GM23338 (cell line): Measurements from ENCODE around the gene APBA1.

Experiments
- CREB1 ChIP-seq: fragments of 250-450 bp; sonication (Bioruptor Pico); IDR thresholded peaks from 2 replicates; pipeline ENCODE4 v1.5.0; 2020; ENCODE audit warnings: low read depth, mild to moderate bottlenecking, moderate library complexity
- EZH2 ChIP-seq: fragments of 200-600 bp; sonication (generic); IDR thresholded peaks from one replicate; pipeline ENCODE4 v1.8.0; 2017; ENCODE audit warnings: antibody characterized with exemption, mild to moderate bottlenecking, low read depth; ENCODE audit not compliant: unreplicated experiment
- EZH2phosphoT487 ChIP-seq: fragments of 200-600 bp; sonication (generic); IDR thresholded peaks from one replicate; pipeline ENCODE4 v1.8.1; 2018; ENCODE audit warnings: antibody characterized with exemption; ENCODE audit not compliant: unreplicated experiment
- NANOG ChIP-seq: IDR thresholded peaks from 2 replicates; pipeline ENCODE4 v1.6.1; 2016; ENCODE audit warnings: antibody characterized with exemption, borderline replicate concordance
- POLR2AphosphoS5 ChIP-seq: IDR thresholded peaks from 2 replicates; pipeline ENCODE4 v1.6.1; 2016; ENCODE audit warnings: antibody characterized with exemption, low read depth
- ZNF114 ChIP-seq: fragments of 250-450 bp; sonication (Bioruptor Pico); IDR thresholded peaks from 2 replicates; pipeline ENCODE4 v1.5.0; 2020; ENCODE audit warnings: mild to moderate bottlenecking, moderate library complexity
- ZNF331 ChIP-seq: fragments of 250-450 bp; sonication (Bioruptor Pico); IDR thresholded peaks from 2 replicates; pipeline ENCODE4 v1.5.0; 2020; ENCODE audit warnings: low read depth, mild to moderate bottlenecking, moderate library complexity
- TF ChIP-seq, protein P1 (sequence below), 2 experiments: fragments of 200-600 bp in 1 of 2; sonication (generic) in 1 of 2; conservative IDR thresholded peaks; 2 replicates each; pipeline versions ENCODE4 v1.5.1 to v1.6.1; 2016 to 2017; ENCODE audit warnings: antibody characterized with exemption in 2 of 2, low read depth in 2 of 2, mild to moderate bottlenecking in 2 of 2, moderate library complexity in 1 of 2
- TF ChIP-seq, protein P2 (sequence below): IDR thresholded peaks from one replicate; pipeline ENCODE4 v1.6.1; 2018; ENCODE audit warnings: antibody characterized with exemption; ENCODE audit not compliant: unreplicated experiment

DNA sequence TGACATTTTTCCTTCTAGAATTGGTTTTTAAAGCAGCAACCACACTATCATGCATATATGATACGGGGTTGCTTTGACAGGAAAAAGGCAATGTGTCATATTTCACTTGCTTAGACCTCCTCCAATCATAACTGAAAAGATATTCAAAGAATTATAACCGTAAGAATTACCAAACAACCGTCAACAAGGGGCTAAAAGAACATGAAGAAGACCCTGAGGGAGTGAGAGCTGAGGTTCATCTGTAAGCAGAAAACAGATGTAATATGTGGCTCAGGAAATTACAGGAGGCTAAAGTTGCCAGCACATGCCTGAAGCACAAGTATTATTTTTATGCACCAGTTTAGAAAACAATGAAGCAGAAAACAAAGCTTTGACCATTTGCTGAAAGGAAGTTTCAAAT lies 78.9 kb downstream of the APBA1 start:
- TF ChIP-seq, protein P1, sequence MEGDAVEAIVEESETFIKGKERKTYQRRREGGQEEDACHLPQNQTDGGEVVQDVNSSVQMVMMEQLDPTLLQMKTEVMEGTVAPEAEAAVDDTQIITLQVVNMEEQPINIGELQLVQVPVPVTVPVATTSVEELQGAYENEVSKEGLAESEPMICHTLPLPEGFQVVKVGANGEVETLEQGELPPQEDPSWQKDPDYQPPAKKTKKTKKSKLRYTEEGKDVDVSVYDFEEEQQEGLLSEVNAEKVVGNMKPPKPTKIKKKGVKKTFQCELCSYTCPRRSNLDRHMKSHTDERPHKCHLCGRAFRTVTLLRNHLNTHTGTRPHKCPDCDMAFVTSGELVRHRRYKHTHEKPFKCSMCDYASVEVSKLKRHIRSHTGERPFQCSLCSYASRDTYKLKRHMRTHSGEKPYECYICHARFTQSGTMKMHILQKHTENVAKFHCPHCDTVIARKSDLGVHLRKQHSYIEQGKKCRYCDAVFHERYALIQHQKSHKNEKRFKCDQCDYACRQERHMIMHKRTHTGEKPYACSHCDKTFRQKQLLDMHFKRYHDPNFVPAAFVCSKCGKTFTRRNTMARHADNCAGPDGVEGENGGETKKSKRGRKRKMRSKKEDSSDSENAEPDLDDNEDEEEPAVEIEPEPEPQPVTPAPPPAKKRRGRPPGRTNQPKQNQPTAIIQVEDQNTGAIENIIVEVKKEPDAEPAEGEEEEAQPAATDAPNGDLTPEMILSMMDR (conservative IDR thresholded peaks at IDR 0.05; ENCODE audit: low read depth in 2 of 2), result no peak
- TF ChIP-seq, protein P2, sequence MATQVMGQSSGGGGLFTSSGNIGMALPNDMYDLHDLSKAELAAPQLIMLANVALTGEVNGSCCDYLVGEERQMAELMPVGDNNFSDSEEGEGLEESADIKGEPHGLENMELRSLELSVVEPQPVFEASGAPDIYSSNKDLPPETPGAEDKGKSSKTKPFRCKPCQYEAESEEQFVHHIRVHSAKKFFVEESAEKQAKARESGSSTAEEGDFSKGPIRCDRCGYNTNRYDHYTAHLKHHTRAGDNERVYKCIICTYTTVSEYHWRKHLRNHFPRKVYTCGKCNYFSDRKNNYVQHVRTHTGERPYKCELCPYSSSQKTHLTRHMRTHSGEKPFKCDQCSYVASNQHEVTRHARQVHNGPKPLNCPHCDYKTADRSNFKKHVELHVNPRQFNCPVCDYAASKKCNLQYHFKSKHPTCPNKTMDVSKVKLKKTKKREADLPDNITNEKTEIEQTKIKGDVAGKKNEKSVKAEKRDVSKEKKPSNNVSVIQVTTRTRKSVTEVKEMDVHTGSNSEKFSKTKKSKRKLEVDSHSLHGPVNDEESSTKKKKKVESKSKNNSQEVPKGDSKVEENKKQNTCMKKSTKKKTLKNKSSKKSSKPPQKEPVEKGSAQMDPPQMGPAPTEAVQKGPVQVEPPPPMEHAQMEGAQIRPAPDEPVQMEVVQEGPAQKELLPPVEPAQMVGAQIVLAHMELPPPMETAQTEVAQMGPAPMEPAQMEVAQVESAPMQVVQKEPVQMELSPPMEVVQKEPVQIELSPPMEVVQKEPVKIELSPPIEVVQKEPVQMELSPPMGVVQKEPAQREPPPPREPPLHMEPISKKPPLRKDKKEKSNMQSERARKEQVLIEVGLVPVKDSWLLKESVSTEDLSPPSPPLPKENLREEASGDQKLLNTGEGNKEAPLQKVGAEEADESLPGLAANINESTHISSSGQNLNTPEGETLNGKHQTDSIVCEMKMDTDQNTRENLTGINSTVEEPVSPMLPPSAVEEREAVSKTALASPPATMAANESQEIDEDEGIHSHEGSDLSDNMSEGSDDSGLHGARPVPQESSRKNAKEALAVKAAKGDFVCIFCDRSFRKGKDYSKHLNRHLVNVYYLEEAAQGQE, result no peak
- TF ChIP-seq EZH2 (no peak), ZNF114 (CRISPR knock-in tag) (no peak), ZNF331 (no peak), EZH2phosphoT487 (no peak), POLR2AphosphoS5 (no peak), CREB1 (CRISPR knock-in tag) (no peak), NANOG (no peak)
